HepG2 (cell line): ENCODE data around the gene PADI1. TPM values are rescaled to one million over a fixed set of nuclear protein-coding genes. Genes with fewer than 3 reads are reported as not detected.

Source experiments
- ATAC-seq: fragments of 200-7000 bp; cut with Tn5 transposase; 3 replicates; pipeline ENCODE4 v1.9.1; 2020; ENCODE audit warnings: mild to moderate bottlenecking, moderate library complexity
- BruUV-seq: library from RNA; stranded (reverse); fragments of 400-500 nt; replicated peaks from 2 replicates; lab custom pipeline; 2021; lab: Mats Ljungman, UMichigan
- CTCF ChIA-PET: fragments of 300-600 bp; formaldehyde crosslinking; extraction: SDS; loops from one replicate; lab custom pipeline; 2021; ENCODE audit warnings: low total read pairs, inconsistent platforms, low intra/inter-chr PET ratio; lab: Yijun Ruan, JAX
- POLR2A ChIA-PET: fragments of 350-600 bp; sonication (Branson Sonifier 250); formaldehyde crosslinking; loops from one replicate; lab custom pipeline; 2020; ENCODE audit warnings: antibody characterized with exemption, inconsistent platforms; lab: Yijun Ruan, JAX
- DNase-seq: peaks from one replicate; pipeline ENCODE4 v3.0.0-alpha.2; 2015; ENCODE audit warnings: low spot score
- FAIRE-seq: peaks from 3 replicates; lab custom pipeline; 2011; peaks lifted over from hg19 to GRCh38; lab: Jason Lieb, UNC
- H2AFZ ChIP-seq: one replicate; pipeline ENCODE4 v1.6.1; 2011; ENCODE audit warnings: low read length, inconsistent platforms
- H3K27ac ChIP-seq: fragments of 300-600 bp; 3 replicates; pipeline ENCODE4 v1.8.0; 2011; ENCODE audit warnings: mixed run types, mild to moderate bottlenecking, mixed read lengths, low read length, inconsistent platforms; ENCODE audit not compliant: insufficient read depth; ENCODE audit errors: extremely low read length
- H3K27me3 ChIP-seq, 2 experiments: fragments of 200-600 bp in 1 of 2; 2 replicates in 1 of 2; 3 replicates in 1 of 2; pipeline versions ENCODE4 v1.6.0 to v1.8.0; 2011; ENCODE audit warnings: low read length in 2 of 2, mild to moderate bottlenecking in 2 of 2, moderate library complexity in 2 of 2, inconsistent platforms in 1 of 2; ENCODE audit not compliant: insufficient read depth in 2 of 2, control insufficient read depth in 1 of 2
- H3K36me3 ChIP-seq, 2 experiments: fragments of 200-600 bp in 1 of 2; replicated peaks in 1 of 2; 2 replicates in 1 of 2; 3 replicates in 1 of 2; pipeline versions ENCODE4 v1.5.1 to v1.8.0; 2011; ENCODE audit warnings: low read length in 2 of 2, inconsistent platforms in 1 of 2; ENCODE audit not compliant: insufficient read depth in 2 of 2, control insufficient read depth in 1 of 2
- H3K4me1 ChIP-seq: 2 replicates; pipeline ENCODE4 v1.5.1; 2012; ENCODE audit warnings: low read length, inconsistent platforms; ENCODE audit not compliant: insufficient read depth
- H3K4me2 ChIP-seq: 2 replicates; pipeline ENCODE4 v1.6.0; 2011; ENCODE audit warnings: low read depth, low read length, inconsistent platforms
- H3K4me3 ChIP-seq, 3 experiments: fragments of 200-600 bp in 1 of 3; sonication (generic), shearing (Covaris generic) in 1 of 3; replicated peaks in 1 of 3; 2 replicates each; pipeline ENCODE4 v1.5.1; 2011 to 2016; ENCODE audit warnings: low read length in 3 of 3, inconsistent platforms in 2 of 3, low read depth in 2 of 3, mild to moderate bottlenecking in 2 of 3, control low read depth in 1 of 3, mixed read lengths in 1 of 3; ENCODE audit not compliant: insufficient read depth in 1 of 3
- H3K79me2 ChIP-seq: one replicate; pipeline ENCODE4 v1.6.1; 2011; ENCODE audit warnings: low read length, inconsistent platforms; ENCODE audit not compliant: insufficient read depth
- H3K9ac ChIP-seq: 2 replicates; pipeline ENCODE4 v1.6.0; 2011; ENCODE audit warnings: mild to moderate bottlenecking, low read depth, low read length, inconsistent platforms; ENCODE audit not compliant: insufficient read depth
- H3K9me3 ChIP-seq: 2 replicates; pipeline ENCODE4 v1.5.1; 2012; ENCODE audit warnings: mild to moderate bottlenecking, low read length
- H4K20me1 ChIP-seq: 2 replicates; pipeline ENCODE4 v1.6.0; 2011; ENCODE audit warnings: inconsistent platforms, mild to moderate bottlenecking, low read length, moderate library complexity; ENCODE audit not compliant: insufficient read depth
- ATF7-NPFF ChIP-seq: sonication (generic); formaldehyde crosslinking; IDR thresholded peaks from 2 replicates; pipeline ENCODE4 v1.8.1; 2023; ENCODE audit warnings: mild to moderate bottlenecking, low read depth, missing genetic modification reagents, moderate library complexity
- MED1 ChIP-seq: sonication (generic); formaldehyde crosslinking; IDR thresholded peaks from 2 replicates; pipeline ENCODE4 v1.4.0; 2020; ENCODE audit warnings: missing genetic modification reagents
- SKI ChIP-seq: fragments of 450-650 bp; IDR thresholded peaks from one replicate; pipeline ENCODE4 v1.6.1; 2018; ENCODE audit warnings: mild to moderate bottlenecking; ENCODE audit not compliant: partially characterized antibody
- SSRP1 ChIP-seq: IDR thresholded peaks from 2 replicates; pipeline ENCODE4 v1.6.1; 2016; ENCODE audit warnings: control low read depth
- USF2 ChIP-seq, 2 experiments: sonication (generic) in 1 of 2; formaldehyde crosslinking in 1 of 2; IDR thresholded peaks; 2 replicates each; pipeline versions ENCODE4 v1.5.1 to v1.6.1; 2011 to 2020; ENCODE audit warnings: borderline replicate concordance in 1 of 2, low read depth in 1 of 2, low read length in 1 of 2, mild to moderate bottlenecking in 1 of 2, missing genetic modification reagents in 1 of 2, moderate library complexity in 1 of 2
- ZNF180 ChIP-seq: sonication (generic); formaldehyde crosslinking; IDR thresholded peaks from 2 replicates; pipeline ENCODE4 v1.4.0; 2020; ENCODE audit warnings: low read depth, missing genetic modification reagents, borderline replicate concordance
- ZNF337 ChIP-seq: sonication (generic); formaldehyde crosslinking; IDR thresholded peaks from 2 replicates; pipeline ENCODE4 v1.5.1; 2020; ENCODE audit warnings: missing genetic modification reagents, low read depth, mild to moderate bottlenecking, borderline replicate concordance
- ZNF382 ChIP-seq: sonication (generic); formaldehyde crosslinking; IDR thresholded peaks from 2 replicates; pipeline ENCODE4 v1.5.0; 2020; ENCODE audit warnings: missing genetic modification reagents, mild to moderate bottlenecking, borderline replicate concordance
- ZNF629 ChIP-seq: sonication (generic); formaldehyde crosslinking; conservative IDR thresholded peaks from 2 replicates; pipeline ENCODE4 v1.5.0; 2020; ENCODE audit warnings: missing genetic modification reagents
- WGBS: methylation state at CpG from one replicate; pipeline ENCODE4 v1.1.6; 2017; ENCODE audit warnings: low lambda C conversion rate; 5-methylcytosine and 5-hydroxymethylcytosine counted together
- in situ Hi-C: cut with HindIII; loops from 2 replicates; pipeline ENCODE4 v1.10.0; 2017; ENCODE audit warnings: low pct_unique_long_range_greater_than_20kb; ENCODE audit not compliant: extremely low pct_ligation_motif_present
- intact Hi-C: fragments of 100-400 bp; cut with micrococcal nuclease; formaldehyde crosslinking; loops from one replicate; pipeline ENCODE4 v1.10.0; 2022; ENCODE audit not compliant: unreplicated experiment
- polyA plus RNA-seq, 8 experiments: library from polyadenylated mRNA; depleted of rRNA in 3 of 8; stranded (reverse) in 7 of 8; unstranded in 1 of 8; fragments of >200 nt; fragmentation: Illumina TruSeq in 4 of 8; extraction: Trizol in 4 of 8; gene quantifications; 2 replicates each; pipeline versions ENCODE4 v1.2.1 to v1.2.3, GENCODE V29; 2011 to 2016; ENCODE audit warnings: low read depth in 4 of 8, missing spikeins in 1 of 8, mixed read lengths in 1 of 8; ENCODE audit not compliant: insufficient read depth in 1 of 8
- total RNA-seq, 5 experiments: library from RNA; depleted of rRNA; stranded (reverse); fragments of >200 nt; fragmentation: Illumina TruSeq; extraction: Trizol; gene quantifications; 2 replicates each; pipeline ENCODE4 v1.2.3, GENCODE V29; 2016; ENCODE audit warnings: low read depth in 1 of 5

PADI1 gene
- total and polyA plus RNA-seq, 2 of the 13 experiments (the other 11 are each of a cell fraction or from before 2014, with no cell fraction given) = not detected

GRCh38 chr1:17278996-17279830 lies 74.3 kb downstream of the PADI1 start:
- intact Hi-C loops (no loop called here), in situ Hi-C loops (no loop called here)
- 74% methylated on average over 7 of the region's 14 CpGs for WGBS
- H2AFZ ChIP-seq = no peak overlapping the region
- BruUV-seq = no TSS peak
- H3K27ac ChIP-seq = no peak overlapping the region
- H3K4me2 ChIP-seq = no peak overlapping the region
- DNase-seq (no peak), ATAC-seq (no peak), FAIRE-seq (no peak)
- H3K36me3 ChIP-seq = no peaks in the 10 kb centered on the region
- ChIA-PET POLR2A (no interaction called here), CTCF (no interaction called here)
- no peaks in the 10 kb centered on the region for H3K4me1 ChIP-seq
- no peaks in the 10 kb centered on the region for H3K9me3 ChIP-seq
- H3K27me3 ChIP-seq = peaks cover 4 to 18% of the 10 kb centered on the region in 2 experiments; a peak in 3 of 5 replicates
- H3K4me3 ChIP-seq = no peak overlapping the region
- no peak for TF ChIP-seq ZNF337 (CRISPR knock-in tag)
- no peak for TF ChIP-seq ZNF382
- no peak for TF ChIP-seq ATF7-NPFF (CRISPR knock-in tag)
- TF ChIP-seq SSRP1 (CRISPR knock-in tag) = no peak
- TF ChIP-seq USF2 (IDR thresholded peaks at IDR 0.05; ENCODE audit: low read depth, low read length) = no peak
- TF ChIP-seq USF2 (CRISPR knock-in tag; IDR thresholded peaks at IDR 0.05; ENCODE audit: borderline replicate concordance) = no peak
- no peak for TF ChIP-seq MED1
- no peak for TF ChIP-seq SKI
- TF ChIP-seq ZNF629 (CRISPR knock-in tag) = 0 out of 2 replicates have a peak, but pooled peaks have one; percentile 23
- TF ChIP-seq ZNF180 = no peak
- no peak overlapping the region for H3K9ac ChIP-seq
- H4K20me1 ChIP-seq = no peaks in the 10 kb centered on the region
- H3K79me2 ChIP-seq = no peaks in the 10 kb centered on the region
